H9 (cell line): Measurements from ENCODE around the gene ATM. TPM values are rescaled to one million over a fixed set of nuclear protein-coding genes. Genes with fewer than 3 reads are reported as not detected.

Experiments
- DNase-seq: peaks from one replicate; pipeline ENCODE4 v3.0.0-alpha.2; 2017
- H2AFZ ChIP-seq: one replicate; pipeline ENCODE4 v1.6.1; 2013; ENCODE audit warnings: mild to moderate bottlenecking, low read length, control low read depth, moderate library complexity
- H2AK5ac ChIP-seq: 2 replicates; pipeline ENCODE4 v1.6.1; 2013; ENCODE audit warnings: low read length, control low read depth, mixed read lengths; ENCODE audit not compliant: insufficient read length
- H2BK120ac ChIP-seq: one replicate; pipeline ENCODE4 v1.6.1; 2013; ENCODE audit warnings: low read depth, mild to moderate bottlenecking, low read length, control low read depth, inconsistent platforms; ENCODE audit not compliant: poor library complexity, severe bottlenecking
- H2BK12ac ChIP-seq: 2 replicates; pipeline ENCODE4 v1.6.1; 2013; ENCODE audit warnings: low read length, control low read depth, mixed read lengths, low read depth; ENCODE audit not compliant: insufficient read length
- H2BK15ac ChIP-seq: 2 replicates; pipeline ENCODE4 v1.6.1; 2013; ENCODE audit warnings: low read depth, low read length, control low read depth
- H2BK20ac ChIP-seq: one replicate; pipeline ENCODE4 v1.6.1; 2013; ENCODE audit warnings: low read depth, mild to moderate bottlenecking, low read length, control low read depth, inconsistent platforms; ENCODE audit not compliant: poor library complexity, severe bottlenecking
- H2BK5ac ChIP-seq: 2 replicates; pipeline ENCODE4 v1.6.1; 2013; ENCODE audit warnings: low read length, control low read depth, mixed read lengths; ENCODE audit not compliant: insufficient read length
- H3K14ac ChIP-seq: 2 replicates; pipeline ENCODE4 v1.6.1; 2013; ENCODE audit warnings: low read length, control low read depth; ENCODE audit not compliant: insufficient read depth
- H3K18ac ChIP-seq: 2 replicates; pipeline ENCODE4 v1.6.1; 2013; ENCODE audit warnings: low read depth, mild to moderate bottlenecking, mixed read lengths, low read length, control low read depth; ENCODE audit not compliant: insufficient read length
- H3K23ac ChIP-seq: 2 replicates; pipeline ENCODE4 v1.6.1; 2013; ENCODE audit warnings: low read length, control low read depth, mixed read lengths, low read depth; ENCODE audit not compliant: insufficient read length
- H3K23me2 ChIP-seq: 2 replicates; pipeline ENCODE4 v1.6.1; 2013; ENCODE audit warnings: low read depth, mild to moderate bottlenecking, mixed read lengths, low read length, control low read depth; ENCODE audit not compliant: insufficient read length, poor library complexity, severe bottlenecking
- H3K27ac ChIP-seq: 2 replicates; pipeline ENCODE4 v1.5.1; 2013; ENCODE audit warnings: low read length, control low read depth, mixed read lengths, low read depth; ENCODE audit not compliant: insufficient read length
- H3K27me3 ChIP-seq: 2 replicates; pipeline ENCODE4 v1.6.1; 2013; ENCODE audit warnings: low read length, control low read depth, inconsistent platforms; ENCODE audit not compliant: insufficient read depth
- H3K4ac ChIP-seq: 2 replicates; pipeline ENCODE4 v1.6.1; 2013; ENCODE audit warnings: low read depth, mild to moderate bottlenecking, control low read depth, inconsistent platforms, low read length, moderate library complexity
- H3K4me1 ChIP-seq: 2 replicates; pipeline ENCODE4 v1.6.1; 2013; ENCODE audit warnings: low read length, control low read depth, inconsistent platforms; ENCODE audit not compliant: insufficient read depth
- H3K4me2 ChIP-seq: 2 replicates; pipeline ENCODE4 v1.6.1; 2013; ENCODE audit warnings: low read length, control low read depth, mixed read lengths; ENCODE audit not compliant: insufficient read length, insufficient read depth
- H3K56ac ChIP-seq: 2 replicates; pipeline ENCODE4 v1.6.1; 2013; ENCODE audit warnings: low read depth, mild to moderate bottlenecking, mixed read lengths, low read length, control low read depth; ENCODE audit not compliant: insufficient read length
- H3K79me1 ChIP-seq: 2 replicates; pipeline ENCODE4 v1.6.1; 2013; ENCODE audit warnings: low read depth, mild to moderate bottlenecking, moderate library complexity, low read length, control low read depth, inconsistent platforms; ENCODE audit not compliant: insufficient read depth, poor library complexity, severe bottlenecking
- H3K79me2 ChIP-seq: 2 replicates; pipeline ENCODE4 v1.6.1; 2013; ENCODE audit warnings: low read length, control low read depth, inconsistent platforms; ENCODE audit not compliant: insufficient read depth
- H3K9ac ChIP-seq: 2 replicates; pipeline ENCODE4 v1.6.1; 2013; ENCODE audit warnings: low read length, control low read depth, mixed read lengths; ENCODE audit not compliant: insufficient read length; ENCODE audit errors: extremely low read depth
- H3K9me3 ChIP-seq: one replicate; pipeline ENCODE4 v1.6.1; 2013; ENCODE audit warnings: low read depth, low read length, inconsistent platforms; ENCODE audit not compliant: control insufficient read depth
- H3T11ph ChIP-seq: one replicate; pipeline ENCODE4 v1.6.1; 2013; ENCODE audit warnings: mild to moderate bottlenecking, low read length, control low read depth, inconsistent platforms
- H4K20me1 ChIP-seq: one replicate; pipeline ENCODE4 v1.6.1; 2013; ENCODE audit not compliant: control insufficient read depth, insufficient read length, insufficient read depth
- H4K5ac ChIP-seq: 2 replicates; pipeline ENCODE4 v1.6.1; 2013; ENCODE audit warnings: low read depth, mild to moderate bottlenecking, mixed read lengths, low read length, control low read depth; ENCODE audit not compliant: insufficient read length
- H4K8ac ChIP-seq: replicated peaks from 2 replicates; pipeline ENCODE4 v1.6.1; 2013; ENCODE audit warnings: low read length, control low read depth, mixed read lengths, low read depth; ENCODE audit not compliant: insufficient read length
- H4K91ac ChIP-seq: 2 replicates; pipeline ENCODE4 v1.6.1; 2013; ENCODE audit warnings: low read depth, mild to moderate bottlenecking, moderate library complexity, mixed read lengths, low read length, control low read depth; ENCODE audit not compliant: insufficient read length
- H3K27ac Mint-ChIP-seq, 3 experiments: 2 replicates in 2 of 3; 3 replicates in 1 of 3; pipeline ENCODE4 v1.8.0; 2020 to 2021; ENCODE audit warnings: mixed read lengths in 3 of 3, mild to moderate bottlenecking in 1 of 3, moderate library complexity in 1 of 3
- H3K27me3 Mint-ChIP-seq: 2 replicates; pipeline ENCODE4 v1.8.0; 2021; ENCODE audit warnings: low read depth, mild to moderate bottlenecking, moderate library complexity, mixed read lengths
- H3K36me3 Mint-ChIP-seq, 3 experiments: 2 replicates in 2 of 3; 3 replicates in 1 of 3; pipeline ENCODE4 v1.8.0; 2020 to 2021; ENCODE audit warnings: low read depth in 3 of 3, mixed read lengths in 3 of 3; ENCODE audit not compliant: insufficient read depth in 1 of 3
- H3K4me1 Mint-ChIP-seq, 2 experiments: 2 replicates each; pipeline ENCODE4 v1.8.0; 2020; ENCODE audit warnings: mixed read lengths in 2 of 2
- H3K4me3 Mint-ChIP-seq, 2 experiments: 2 replicates in 1 of 2; 3 replicates in 1 of 2; pipeline ENCODE4 v1.8.0; 2020 to 2021; ENCODE audit warnings: mild to moderate bottlenecking in 2 of 2, mixed read lengths in 2 of 2, moderate library complexity in 1 of 2
- H3K9me3 Mint-ChIP-seq, 2 experiments: 2 replicates in 1 of 2; 3 replicates in 1 of 2; pipeline ENCODE4 v1.8.0; 2020; ENCODE audit warnings: mild to moderate bottlenecking in 2 of 2, mixed read lengths in 2 of 2, moderate library complexity in 1 of 2
- CTCF ChIP-seq: fragments of 200-600 bp; sonication (generic); conservative IDR thresholded peaks from 3 replicates; pipeline ENCODE4 v1.8.0; 2021; ENCODE audit warnings: antibody characterized with exemption, mild to moderate bottlenecking
- WGBS: extraction: QIAGEN DNeasy Blood & Tissue Kit; methylation state at CpG from one replicate; pipeline ENCODE4 v1.1.7; 2013; ENCODE audit warnings: missing lambda C conversion rate, low lambda C conversion rate, mixed read lengths; ENCODE audit not compliant: insufficient read length; ENCODE audit errors: extremely low coverage; 5-methylcytosine and 5-hydroxymethylcytosine counted together
- total RNA-seq: library from RNA; stranded (reverse); gene quantifications from 2 replicates; pipeline ENCODE4 v1.2.1, GENCODE V29; 2021

ATM gene
- total RNA-seq, 1 experiment from 2014 or later = 58.9 TPM

- no peak overlapping the region for H3K56ac ChIP-seq
- H3K4ac ChIP-seq = no peak overlapping the region
- H4K91ac ChIP-seq = no peak overlapping the region
- no peak overlapping the region for H3K14ac ChIP-seq
- no peak overlapping the region for H2AK5ac ChIP-seq
- H3K23me2 ChIP-seq = no peaks in the 10 kb centered on the region
- H3K23ac ChIP-seq = no peak overlapping the region
- no peak overlapping the region for H4K8ac ChIP-seq
- no peak overlapping the region for H2BK20ac ChIP-seq
- H2BK12ac ChIP-seq = no peak overlapping the region
- no peaks in the 10 kb centered on the region for H4K20me1 ChIP-seq
- H3K27me3 ChIP-seq = no peaks in the 10 kb centered on the region
- no peaks in the 10 kb centered on the region for H3K79me2 ChIP-seq
- no peak overlapping the region for H3K18ac ChIP-seq
- no peak overlapping the region for H2BK5ac ChIP-seq
- H3K27ac ChIP-seq = no peak overlapping the region
- no peak overlapping the region for H3K4me2 ChIP-seq
- Mint-ChIP-seq H3K9me3 (no peaks in the 10 kb centered on the region), H3K27ac (no peak overlapping the region; a peak in 1 of 7 replicates), H3K4me1 (no peaks in the 10 kb centered on the region), H3K4me3 (no peak overlapping the region), H3K27me3 (no peaks in the 10 kb centered on the region), H3K36me3 (peaks cover 5 to 59% (median 59%) of the 10 kb centered on the region in 3 experiments; a peak in 6 of 7 replicates)
- no peak for DNase-seq
- H2BK120ac ChIP-seq = no peak overlapping the region
- no peaks in the 10 kb centered on the region for H3K9me3 ChIP-seq
- TF ChIP-seq CTCF = no peak
- no peaks in the 10 kb centered on the region for H3K79me1 ChIP-seq
- no peaks in the 10 kb centered on the region for H3K4me1 ChIP-seq
- no peak overlapping the region for H2AFZ ChIP-seq
- WGBS = no CpG with 5 or more reads among the region's 1 CpG
- no peak overlapping the region for H4K5ac ChIP-seq
- no peak overlapping the region for H3T11ph ChIP-seq
- H3K9ac ChIP-seq = no peak overlapping the region
- no peak overlapping the region for H2BK15ac ChIP-seq
Measured at GRCh38 chr11:108302121-108302785, 79.4 kb downstream of the ATM start.
